WI38 (cell line): ENCODE data around the gene NOP56.

ENCODE experiments used
- H3K4me3 ChIP-seq: 2 replicates; pipeline ENCODE4 v1.5.1; 2011; ENCODE audit warnings: low read depth, mild to moderate bottlenecking, control low read depth, low read length
- CTCF ChIP-seq: IDR thresholded peaks from 2 replicates; pipeline ENCODE4 v1.5.1; 2012; ENCODE audit warnings: low read depth, mild to moderate bottlenecking, control low read depth, low read length

NOP56 gene

GRCh38 chr20:2610941-2611720, 41.3 kb upstream of the NOP56 start:
- no peak overlapping the region for H3K4me3 ChIP-seq
- TF ChIP-seq CTCF: no peak

- H3K4me3 ChIP-seq: no peak overlapping the region
Measured at GRCh38 chr20:2612073-2612472, 40.4 kb upstream of the NOP56 start.

GRCh38 chr20:2616634-2617033, 35.8 kb upstream of the NOP56 start:
- no peak overlapping the region for H3K4me3 ChIP-seq
- no peak for TF ChIP-seq CTCF

More at GRCh38 chr20:2612073-2612472, 40.4 kb upstream of the NOP56 start:
- TF ChIP-seq CTCF: no peak

GRCh38 chr20:2617099-2617714, 35.2 kb upstream of the NOP56 start:
- no peak overlapping the region for H3K4me3 ChIP-seq
- no peak for TF ChIP-seq CTCF

GRCh38 chr20:2618815-2619214, 33.6 kb upstream of the NOP56 start:
- H3K4me3 ChIP-seq: no peak overlapping the region
- no peak for TF ChIP-seq CTCF

- no peak for TF ChIP-seq CTCF
- H3K4me3 ChIP-seq: no peak overlapping the region
Measured at GRCh38 chr20:2619337-2619736, 33.1 kb upstream of the NOP56 start.

GRCh38 chr20:2619961-2620595, 32.4 kb upstream of the NOP56 start:
- no peak overlapping the region for H3K4me3 ChIP-seq
- TF ChIP-seq CTCF: no peak
